K562 (cell line): ENCODE data around the gene NR2F6.

Experiments
- EP300 ChIP-seq: IDR thresholded peaks from 2 replicates; pipeline ENCODE4 v1.6.1; 2012; ENCODE audit warnings: low read length, improper control_type of control experiment
- MTA1 ChIP-seq: fragments of 450-650 bp; IDR thresholded peaks from 2 replicates; pipeline ENCODE4 v1.6.1; 2017; ENCODE audit warnings: borderline replicate concordance
- TF ChIP-seq, protein P1 (sequence below), 3 experiments: IDR thresholded peaks in 2 of 3; conservative IDR thresholded peaks in 1 of 3; 2 replicates each; pipeline ENCODE4 v1.5.1; 2011 to 2012; ENCODE audit warnings: low read length in 3 of 3, mild to moderate bottlenecking in 3 of 3, control low read depth in 2 of 3, improper control_type of control experiment in 1 of 3, inconsistent platforms in 1 of 3, low read depth in 1 of 3, mixed read lengths in 1 of 3, moderate library complexity in 1 of 3; ENCODE audit not compliant: insufficient read depth in 2 of 3
- TF ChIP-seq, protein P2 (sequence below), 2 experiments: fragments of 450-650 bp; formaldehyde crosslinking in 1 of 2; IDR thresholded peaks; 2 replicates each; pipeline versions ENCODE4 v1.4.0 to v1.6.1; 2014 to 2020; ENCODE audit warnings: mild to moderate bottlenecking in 2 of 2, borderline replicate concordance in 1 of 2, low read depth in 1 of 2

DNA sequence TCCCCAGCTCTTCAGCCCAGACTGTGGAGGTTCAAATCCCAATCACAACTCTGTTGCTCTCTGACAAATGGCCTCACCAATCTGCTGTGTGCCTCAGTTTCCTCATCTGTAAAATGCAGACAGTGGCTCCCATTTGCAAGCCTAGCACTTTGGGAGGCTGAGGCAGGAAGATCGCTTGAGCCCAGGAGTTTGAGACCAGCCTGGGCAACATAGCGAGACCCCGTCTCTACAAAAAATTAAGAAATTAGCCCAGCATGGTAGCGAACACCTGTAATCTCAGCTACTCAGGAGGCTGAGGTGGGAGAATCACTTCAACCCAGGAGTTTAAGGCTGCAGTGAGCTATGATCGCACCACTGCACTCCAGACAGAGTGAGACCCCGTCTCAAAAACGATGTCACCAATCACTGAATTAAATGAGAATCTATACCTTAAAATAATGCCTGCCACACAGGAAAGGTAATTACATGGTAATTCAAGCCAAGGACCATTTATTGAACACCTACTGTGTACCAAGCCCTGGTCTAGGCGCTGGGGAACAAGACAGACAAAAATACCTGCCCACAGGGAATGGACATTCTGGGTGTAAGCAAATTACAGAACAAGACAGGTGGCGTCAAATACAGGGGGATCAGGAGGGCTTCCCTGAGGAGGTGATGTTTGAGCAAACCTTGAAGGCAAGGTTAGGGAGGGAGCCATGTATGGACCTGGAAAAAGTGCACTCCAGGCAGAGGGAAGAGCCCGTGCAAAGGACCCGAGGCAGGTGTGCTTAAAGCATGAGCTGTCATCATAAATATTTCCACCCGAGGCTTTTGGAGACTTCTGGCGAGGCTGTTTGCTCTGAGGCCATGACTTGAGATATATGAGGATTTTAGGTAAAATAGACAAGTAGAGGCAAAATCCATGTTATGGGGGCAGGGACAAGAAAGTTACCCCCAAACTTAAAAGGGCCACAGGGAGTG, 7.7 kb downstream of the NR2F6 start:
- TF ChIP-seq, protein P1, sequence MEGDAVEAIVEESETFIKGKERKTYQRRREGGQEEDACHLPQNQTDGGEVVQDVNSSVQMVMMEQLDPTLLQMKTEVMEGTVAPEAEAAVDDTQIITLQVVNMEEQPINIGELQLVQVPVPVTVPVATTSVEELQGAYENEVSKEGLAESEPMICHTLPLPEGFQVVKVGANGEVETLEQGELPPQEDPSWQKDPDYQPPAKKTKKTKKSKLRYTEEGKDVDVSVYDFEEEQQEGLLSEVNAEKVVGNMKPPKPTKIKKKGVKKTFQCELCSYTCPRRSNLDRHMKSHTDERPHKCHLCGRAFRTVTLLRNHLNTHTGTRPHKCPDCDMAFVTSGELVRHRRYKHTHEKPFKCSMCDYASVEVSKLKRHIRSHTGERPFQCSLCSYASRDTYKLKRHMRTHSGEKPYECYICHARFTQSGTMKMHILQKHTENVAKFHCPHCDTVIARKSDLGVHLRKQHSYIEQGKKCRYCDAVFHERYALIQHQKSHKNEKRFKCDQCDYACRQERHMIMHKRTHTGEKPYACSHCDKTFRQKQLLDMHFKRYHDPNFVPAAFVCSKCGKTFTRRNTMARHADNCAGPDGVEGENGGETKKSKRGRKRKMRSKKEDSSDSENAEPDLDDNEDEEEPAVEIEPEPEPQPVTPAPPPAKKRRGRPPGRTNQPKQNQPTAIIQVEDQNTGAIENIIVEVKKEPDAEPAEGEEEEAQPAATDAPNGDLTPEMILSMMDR (IDR thresholded peaks at IDR 0.05 in 2 of 3, conservative IDR thresholded peaks at IDR 0.05 in 1 of 3; ENCODE audit: insufficient read depth in 2 of 3, low read depth in 1 of 3, low read length in 3 of 3): no peak
- TF ChIP-seq, protein P2, sequence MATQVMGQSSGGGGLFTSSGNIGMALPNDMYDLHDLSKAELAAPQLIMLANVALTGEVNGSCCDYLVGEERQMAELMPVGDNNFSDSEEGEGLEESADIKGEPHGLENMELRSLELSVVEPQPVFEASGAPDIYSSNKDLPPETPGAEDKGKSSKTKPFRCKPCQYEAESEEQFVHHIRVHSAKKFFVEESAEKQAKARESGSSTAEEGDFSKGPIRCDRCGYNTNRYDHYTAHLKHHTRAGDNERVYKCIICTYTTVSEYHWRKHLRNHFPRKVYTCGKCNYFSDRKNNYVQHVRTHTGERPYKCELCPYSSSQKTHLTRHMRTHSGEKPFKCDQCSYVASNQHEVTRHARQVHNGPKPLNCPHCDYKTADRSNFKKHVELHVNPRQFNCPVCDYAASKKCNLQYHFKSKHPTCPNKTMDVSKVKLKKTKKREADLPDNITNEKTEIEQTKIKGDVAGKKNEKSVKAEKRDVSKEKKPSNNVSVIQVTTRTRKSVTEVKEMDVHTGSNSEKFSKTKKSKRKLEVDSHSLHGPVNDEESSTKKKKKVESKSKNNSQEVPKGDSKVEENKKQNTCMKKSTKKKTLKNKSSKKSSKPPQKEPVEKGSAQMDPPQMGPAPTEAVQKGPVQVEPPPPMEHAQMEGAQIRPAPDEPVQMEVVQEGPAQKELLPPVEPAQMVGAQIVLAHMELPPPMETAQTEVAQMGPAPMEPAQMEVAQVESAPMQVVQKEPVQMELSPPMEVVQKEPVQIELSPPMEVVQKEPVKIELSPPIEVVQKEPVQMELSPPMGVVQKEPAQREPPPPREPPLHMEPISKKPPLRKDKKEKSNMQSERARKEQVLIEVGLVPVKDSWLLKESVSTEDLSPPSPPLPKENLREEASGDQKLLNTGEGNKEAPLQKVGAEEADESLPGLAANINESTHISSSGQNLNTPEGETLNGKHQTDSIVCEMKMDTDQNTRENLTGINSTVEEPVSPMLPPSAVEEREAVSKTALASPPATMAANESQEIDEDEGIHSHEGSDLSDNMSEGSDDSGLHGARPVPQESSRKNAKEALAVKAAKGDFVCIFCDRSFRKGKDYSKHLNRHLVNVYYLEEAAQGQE (IDR thresholded peaks at IDR 0.05; ENCODE audit: borderline replicate concordance): no peak
- TF ChIP-seq, protein P2 (CRISPR knock-in tag; IDR thresholded peaks at IDR 0.05; ENCODE audit: low read depth): no peak
- TF ChIP-seq EP300 (no peak), MTA1 (no peak)
